ENCODE data around the gene KRT86.

The KRT86 gene

DNA sequence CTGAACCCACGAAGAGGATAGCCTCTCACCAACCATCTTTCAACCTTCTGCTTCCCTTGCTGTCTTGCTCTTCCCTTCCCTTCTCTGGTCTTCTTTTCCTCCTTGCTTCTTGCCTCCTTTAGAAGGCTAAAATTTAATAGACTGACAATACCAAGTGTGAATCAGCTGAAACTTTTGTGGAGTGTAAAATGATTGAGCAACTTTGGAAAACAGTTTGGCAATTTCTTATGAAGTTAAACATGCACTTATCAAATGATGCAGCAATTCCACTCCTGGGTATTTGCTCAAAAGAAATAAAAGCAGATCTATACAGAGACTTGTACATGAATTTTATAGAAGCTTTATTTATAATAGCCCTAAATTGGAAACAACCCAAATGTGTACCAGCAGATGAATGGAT lies 3.3 kb upstream of the KRT86 start:
- no peak for TF ChIP-seq EZH2 (optimal IDR thresholded peaks at IDR 0.05; ENCODE audit: low read depth, low read length)
- TF ChIP-seq, protein P1, sequence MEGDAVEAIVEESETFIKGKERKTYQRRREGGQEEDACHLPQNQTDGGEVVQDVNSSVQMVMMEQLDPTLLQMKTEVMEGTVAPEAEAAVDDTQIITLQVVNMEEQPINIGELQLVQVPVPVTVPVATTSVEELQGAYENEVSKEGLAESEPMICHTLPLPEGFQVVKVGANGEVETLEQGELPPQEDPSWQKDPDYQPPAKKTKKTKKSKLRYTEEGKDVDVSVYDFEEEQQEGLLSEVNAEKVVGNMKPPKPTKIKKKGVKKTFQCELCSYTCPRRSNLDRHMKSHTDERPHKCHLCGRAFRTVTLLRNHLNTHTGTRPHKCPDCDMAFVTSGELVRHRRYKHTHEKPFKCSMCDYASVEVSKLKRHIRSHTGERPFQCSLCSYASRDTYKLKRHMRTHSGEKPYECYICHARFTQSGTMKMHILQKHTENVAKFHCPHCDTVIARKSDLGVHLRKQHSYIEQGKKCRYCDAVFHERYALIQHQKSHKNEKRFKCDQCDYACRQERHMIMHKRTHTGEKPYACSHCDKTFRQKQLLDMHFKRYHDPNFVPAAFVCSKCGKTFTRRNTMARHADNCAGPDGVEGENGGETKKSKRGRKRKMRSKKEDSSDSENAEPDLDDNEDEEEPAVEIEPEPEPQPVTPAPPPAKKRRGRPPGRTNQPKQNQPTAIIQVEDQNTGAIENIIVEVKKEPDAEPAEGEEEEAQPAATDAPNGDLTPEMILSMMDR (IDR thresholded peaks at IDR 0.05; ENCODE audit: low read length), result no peak
- no peak for TF ChIP-seq EZH2phosphoT487 (IDR thresholded peaks at IDR 0.05; ENCODE audit: low read length)
- Histone ChIP-seq H3K36me3 (replicated peaks; ENCODE audit: insufficient read depth, low read length) (no peaks in the 10 kb centered on the region), H3K9ac (ENCODE audit: low read length) (no peak overlapping the region), H4K20me1 (ENCODE audit: insufficient read depth, low read length) (no peaks in the 10 kb centered on the region), H3K4me3 (ENCODE audit: low read length) (no peak overlapping the region), H3K9me3 (replicated peaks; ENCODE audit: insufficient read depth, low read length) (no peaks in the 10 kb centered on the region), H3K4me2 (ENCODE audit: low read depth, low read length) (no peak overlapping the region), H3K27ac (ENCODE audit: low read length) (no peak overlapping the region), H3K9me2 (replicated peaks; ENCODE audit: insufficient read depth, low read length) (no peaks in the 10 kb centered on the region), H3K27me3 (replicated peaks; ENCODE audit: insufficient read depth, low read length) (no peaks in the 10 kb centered on the region; the same call in 1 of the 2 replicates), H3K4me1 (ENCODE audit: low read length) (no peaks in the 10 kb centered on the region), H3K79me2 (ENCODE audit: low read length) (no peaks in the 10 kb centered on the region), H2AFZ (ENCODE audit: low read length) (no peak overlapping the region), H3F3A (ENCODE audit: insufficient read depth, low read length) (no peaks in the 10 kb centered on the region)
- no peak for DNase-seq

DNA sequence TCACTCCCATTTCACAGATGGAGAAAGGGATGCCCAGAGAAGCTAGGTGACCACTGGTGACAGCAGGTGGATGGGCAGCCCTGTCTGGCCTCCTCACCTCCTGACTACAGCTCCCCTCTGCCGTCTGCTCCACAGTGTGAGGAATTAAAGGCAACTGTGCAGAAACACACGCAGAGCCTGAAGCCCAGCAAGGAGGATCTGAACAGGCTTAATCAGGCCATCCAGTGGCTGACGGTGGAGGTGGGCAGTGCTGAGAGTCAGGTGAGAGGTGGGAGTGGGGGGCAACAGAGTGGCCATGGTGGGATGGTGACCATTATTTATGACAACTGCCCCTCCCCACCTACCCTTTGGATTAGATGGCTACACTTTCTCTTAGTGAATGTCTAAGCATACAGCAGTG lies 1.2 kb downstream of the KRT86 start:
- no peaks in the 10 kb centered on the region for H3K9me2 ChIP-seq (replicated peaks; ENCODE audit: insufficient read depth, low read length)
- no peaks in the 10 kb centered on the region for H3F3A ChIP-seq (ENCODE audit: insufficient read depth, low read length)
- no peak overlapping the region for H3K4me2 ChIP-seq (ENCODE audit: low read depth, low read length)
- peaks cover 11% of the 10 kb centered on the region; the same call in 1 of the 2 replicates for H3K27me3 ChIP-seq (replicated peaks; ENCODE audit: insufficient read depth, low read length)
- H3K79me2 ChIP-seq (ENCODE audit: low read length), result no peaks in the 10 kb centered on the region
- no peak for DNase-seq
- H4K20me1 ChIP-seq (ENCODE audit: insufficient read depth, low read length), result no peaks in the 10 kb centered on the region
- no peak overlapping the region for H3K4me3 ChIP-seq (ENCODE audit: low read length)
- no peaks in the 10 kb centered on the region for H3K4me1 ChIP-seq (ENCODE audit: low read length)
- no peak overlapping the region for H3K9ac ChIP-seq (ENCODE audit: low read length)
- TF ChIP-seq EZH2phosphoT487 (IDR thresholded peaks at IDR 0.05; ENCODE audit: low read length), result no peak
- TF ChIP-seq, protein P1 (IDR thresholded peaks at IDR 0.05; ENCODE audit: low read length), result no peak
- no peak for TF ChIP-seq EZH2 (optimal IDR thresholded peaks at IDR 0.05; ENCODE audit: low read depth, low read length)
- no peak overlapping the region for H3K27ac ChIP-seq (ENCODE audit: low read length)
- no peaks in the 10 kb centered on the region for H3K36me3 ChIP-seq (replicated peaks; ENCODE audit: insufficient read depth, low read length)
- H2AFZ ChIP-seq (ENCODE audit: low read length), result no peak overlapping the region
- H3K9me3 ChIP-seq (replicated peaks; ENCODE audit: insufficient read depth, low read length), result no peaks in the 10 kb centered on the region

DNA sequence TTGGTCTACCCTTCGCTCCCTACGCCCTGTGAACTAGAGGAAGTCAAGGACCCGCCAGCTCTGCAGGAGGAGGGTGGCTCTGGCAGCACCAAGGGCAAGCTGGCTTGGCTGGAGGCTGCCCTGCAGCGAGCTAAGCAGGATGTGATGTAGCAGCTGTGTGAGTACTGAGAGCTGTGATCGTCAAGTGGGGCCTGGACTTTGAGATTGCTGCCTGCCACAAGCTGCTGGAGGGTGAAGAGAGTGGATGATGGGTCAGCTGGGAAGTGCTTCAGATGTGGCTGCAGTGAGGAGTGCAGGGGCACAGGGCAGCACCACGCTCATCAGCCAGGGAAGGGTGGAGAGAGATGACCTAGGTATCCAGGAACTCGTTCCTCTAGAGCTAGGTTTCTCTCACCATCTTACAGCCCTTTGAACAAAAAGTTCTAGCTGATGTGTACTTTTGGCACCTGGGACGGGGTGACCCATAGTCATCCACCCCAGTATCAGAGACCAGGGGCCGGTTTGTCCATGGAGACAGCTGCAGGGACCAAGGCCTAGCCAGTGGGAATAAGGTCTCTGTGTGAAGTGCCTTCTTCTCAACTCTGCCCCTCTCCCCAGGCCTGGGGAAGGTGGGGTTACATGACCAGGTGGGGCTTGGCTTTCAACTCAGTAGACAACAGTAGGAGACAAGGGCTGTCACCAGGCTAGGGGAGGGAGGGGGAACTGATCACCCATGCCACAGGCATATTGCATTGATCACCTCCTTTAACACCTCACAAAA lies 3.2 kb downstream of the KRT86 start:
- H3K9me2 ChIP-seq (replicated peaks; ENCODE audit: insufficient read depth, low read length), result no peaks in the 10 kb centered on the region
- peaks cover 20% of the 10 kb centered on the region; the same call in 1 of the 2 replicates for H3K27me3 ChIP-seq (replicated peaks; ENCODE audit: insufficient read depth, low read length)
- H3K4me1 ChIP-seq (ENCODE audit: low read length), result no peaks in the 10 kb centered on the region
- DNase-seq, result no peak
- H3K27ac ChIP-seq (ENCODE audit: low read length), result no peak overlapping the region
- TF ChIP-seq, protein P1 (IDR thresholded peaks at IDR 0.05; ENCODE audit: low read length), result no peak
- TF ChIP-seq EZH2 (optimal IDR thresholded peaks at IDR 0.05; ENCODE audit: low read depth, low read length) (no peak), EZH2phosphoT487 (IDR thresholded peaks at IDR 0.05; ENCODE audit: low read length) (no peak)
- no peaks in the 10 kb centered on the region for H4K20me1 ChIP-seq (ENCODE audit: insufficient read depth, low read length)
- no peaks in the 10 kb centered on the region for H3K79me2 ChIP-seq (ENCODE audit: low read length)
- H3K4me3 ChIP-seq (ENCODE audit: low read length), result no peak overlapping the region
- no peak overlapping the region for H3K4me2 ChIP-seq (ENCODE audit: low read depth, low read length)
- no peaks in the 10 kb centered on the region for H3K36me3 ChIP-seq (replicated peaks; ENCODE audit: insufficient read depth, low read length)
- no peak overlapping the region for H3K9ac ChIP-seq (ENCODE audit: low read length)
- H3F3A ChIP-seq (ENCODE audit: insufficient read depth, low read length), result no peaks in the 10 kb centered on the region
- no peaks in the 10 kb centered on the region for H3K9me3 ChIP-seq (replicated peaks; ENCODE audit: insufficient read depth, low read length)
- no peak overlapping the region for H2AFZ ChIP-seq (ENCODE audit: low read length)

All from MM.1S (cell line).